GM03348 (cell line): Measurements from ENCODE around the gene SERGEF.
A peak's percentile ranks its signal among the peaks of the same experiment; 100 is the strongest.

Experiments used
- DNase-seq: peaks from one replicate; pipeline ENCODE4 v3.0.0; 2012; ENCODE audit warnings: low spot score

SERGEF gene

GRCh38 chr11:17748761-17749721 is 263.8 kb downstream of the SERGEF start:
- DNase-seq = no peak

GRCh38 chr11:17748044-17748443 is 264.8 kb downstream of the SERGEF start:
- DNase-seq = no peak

- no peak for DNase-seq
Measured at GRCh38 chr11:17747131-17747955, 265.5 kb downstream of the SERGEF start.

GRCh38 chr11:17746096-17746495 is 266.8 kb downstream of the SERGEF start:
- no peak for DNase-seq

GRCh38 chr11:17745023-17745772 is 267.6 kb downstream of the SERGEF start:
- no peak for DNase-seq

GRCh38 chr11:17744151-17744940 is 268.5 kb downstream of the SERGEF start:
- peak; percentile 32 for DNase-seq

GRCh38 chr11:17743808-17744119 is 269.1 kb downstream of the SERGEF start:
- no peak for DNase-seq

GRCh38 chr11:17743026-17743807 is 269.6 kb downstream of the SERGEF start:
- DNase-seq = no peak

- DNase-seq = no peak
Measured at GRCh38 chr11:17742019-17742418, 270.8 kb downstream of the SERGEF start.

GRCh38 chr11:17741487-17741886 is 271.4 kb downstream of the SERGEF start:
- DNase-seq = no peak

- DNase-seq = no peak
Measured at GRCh38 chr11:17740649-17741235, 272.1 kb downstream of the SERGEF start.

GRCh38 chr11:17739945-17740338 is 272.9 kb downstream of the SERGEF start:
- no peak for DNase-seq

GRCh38 chr11:17738151-17738973 is 274.5 kb downstream of the SERGEF start:
- DNase-seq = no peak
